Hepatocyte (in vitro differentiated cells): ENCODE data around the gene LRP1B.

ENCODE experiments used
- EZH2 ChIP-seq: fragments of 200-600 bp; sonication (generic); IDR thresholded peaks from 2 replicates; pipeline ENCODE4 v1.6.1; 2016; ENCODE audit warnings: antibody characterized with exemption, mild to moderate bottlenecking, borderline replicate concordance
- EZH2phosphoT487 ChIP-seq: fragments of 200-600 bp; sonication (generic); IDR thresholded peaks from one replicate; pipeline ENCODE4 v1.6.1; 2018; ENCODE audit warnings: antibody characterized with exemption, mild to moderate bottlenecking, low read depth, moderate library complexity; ENCODE audit not compliant: unreplicated experiment, severe bottlenecking
- TF ChIP-seq, protein P1 (sequence below): fragments of 200-600 bp; sonication (generic); IDR thresholded peaks from 2 replicates; pipeline ENCODE4 v1.5.1; 2016; ENCODE audit warnings: antibody characterized with exemption, mild to moderate bottlenecking; ENCODE audit not compliant: poor library complexity

DNA sequence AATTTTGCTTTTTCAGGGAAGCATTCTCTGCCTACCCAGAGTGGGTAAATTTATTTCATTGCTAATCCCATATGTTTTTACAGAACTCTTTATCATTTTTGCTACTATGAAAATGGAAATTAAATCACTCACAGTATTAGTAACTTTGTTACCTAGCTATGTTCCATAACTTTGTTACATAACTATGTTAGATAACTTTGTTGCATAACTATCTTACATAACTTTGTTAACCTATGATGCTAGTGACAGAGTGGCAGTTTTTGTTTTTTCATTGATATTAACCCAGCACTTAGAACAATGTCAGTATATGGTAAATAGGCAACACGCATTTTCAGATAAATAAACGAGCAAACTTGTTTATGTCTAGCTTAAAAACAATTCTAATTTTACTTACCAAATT lies 286.6 kb downstream of the LRP1B start:
- TF ChIP-seq, protein P1, sequence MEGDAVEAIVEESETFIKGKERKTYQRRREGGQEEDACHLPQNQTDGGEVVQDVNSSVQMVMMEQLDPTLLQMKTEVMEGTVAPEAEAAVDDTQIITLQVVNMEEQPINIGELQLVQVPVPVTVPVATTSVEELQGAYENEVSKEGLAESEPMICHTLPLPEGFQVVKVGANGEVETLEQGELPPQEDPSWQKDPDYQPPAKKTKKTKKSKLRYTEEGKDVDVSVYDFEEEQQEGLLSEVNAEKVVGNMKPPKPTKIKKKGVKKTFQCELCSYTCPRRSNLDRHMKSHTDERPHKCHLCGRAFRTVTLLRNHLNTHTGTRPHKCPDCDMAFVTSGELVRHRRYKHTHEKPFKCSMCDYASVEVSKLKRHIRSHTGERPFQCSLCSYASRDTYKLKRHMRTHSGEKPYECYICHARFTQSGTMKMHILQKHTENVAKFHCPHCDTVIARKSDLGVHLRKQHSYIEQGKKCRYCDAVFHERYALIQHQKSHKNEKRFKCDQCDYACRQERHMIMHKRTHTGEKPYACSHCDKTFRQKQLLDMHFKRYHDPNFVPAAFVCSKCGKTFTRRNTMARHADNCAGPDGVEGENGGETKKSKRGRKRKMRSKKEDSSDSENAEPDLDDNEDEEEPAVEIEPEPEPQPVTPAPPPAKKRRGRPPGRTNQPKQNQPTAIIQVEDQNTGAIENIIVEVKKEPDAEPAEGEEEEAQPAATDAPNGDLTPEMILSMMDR: no peak
- no peak for TF ChIP-seq EZH2
- TF ChIP-seq EZH2phosphoT487: no peak
